GM21360 (cell line): ENCODE data around the gene KRTAP10-5.
"Not testable (repeated sequence)": the region's sequence is repeated elsewhere in the genome, so short reads cannot be mapped to it uniquely, and the experiment has no call there.

Source experiments
- ATAC-seq: cut with Tn5 transposase; IDR thresholded peaks from one replicate; pipeline ENCODE4 v1.9.1; 2021; ENCODE audit warnings: mild to moderate bottlenecking, moderate library complexity; ENCODE audit not compliant: unreplicated experiment

KRTAP10-5 gene, protein sequence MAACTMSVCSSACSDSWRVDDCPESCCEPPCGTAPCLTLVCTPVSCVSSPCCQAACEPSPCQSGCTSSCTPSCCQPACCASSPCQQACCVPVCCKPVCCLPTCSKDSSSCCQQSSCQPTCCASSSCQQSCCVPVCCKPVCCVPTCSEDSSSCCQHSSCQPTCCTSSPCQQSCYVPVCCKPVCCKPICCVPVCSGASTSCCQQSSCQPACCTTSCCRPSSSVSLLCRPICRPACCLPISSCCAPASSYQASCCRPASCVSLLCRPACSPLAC

DNA sequence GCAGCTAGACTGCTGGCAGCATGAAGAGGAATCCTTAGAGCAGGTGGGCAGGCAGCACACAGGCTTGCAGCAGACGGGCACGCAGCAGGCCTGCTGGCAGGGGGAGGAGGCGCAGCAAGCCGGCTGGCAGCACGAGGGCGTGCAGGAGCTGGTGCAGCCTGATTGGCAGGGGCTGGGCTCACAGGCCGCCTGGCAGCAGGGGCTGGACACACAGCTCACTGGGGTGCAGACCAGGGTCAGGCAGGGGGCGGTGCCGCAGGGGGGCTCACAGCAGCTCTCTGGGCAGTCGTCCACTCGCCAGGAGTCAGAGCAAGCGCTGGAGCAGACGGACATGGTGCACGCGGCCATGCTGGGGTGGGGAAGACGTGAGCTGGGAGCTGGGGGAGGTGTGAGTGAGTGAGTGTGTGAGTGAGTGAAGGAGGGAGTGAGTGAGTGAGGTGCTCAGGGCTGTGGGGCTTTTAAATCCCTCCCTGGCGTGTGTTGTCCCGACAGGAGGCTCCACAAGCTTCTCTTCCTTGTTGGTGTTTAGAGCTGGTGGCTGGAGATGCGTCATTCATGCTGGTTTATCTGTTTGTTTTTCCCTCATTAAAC, at the start of gene KRTAP10-5:
Gene KRTAP10-5, minus strand, starts transcription at position 374 of the 591 bp plus-strand sequence. Its CDS starts 26 bp downstream, at position 348.
- ATAC-seq = not testable (repeated sequence)

DNA sequence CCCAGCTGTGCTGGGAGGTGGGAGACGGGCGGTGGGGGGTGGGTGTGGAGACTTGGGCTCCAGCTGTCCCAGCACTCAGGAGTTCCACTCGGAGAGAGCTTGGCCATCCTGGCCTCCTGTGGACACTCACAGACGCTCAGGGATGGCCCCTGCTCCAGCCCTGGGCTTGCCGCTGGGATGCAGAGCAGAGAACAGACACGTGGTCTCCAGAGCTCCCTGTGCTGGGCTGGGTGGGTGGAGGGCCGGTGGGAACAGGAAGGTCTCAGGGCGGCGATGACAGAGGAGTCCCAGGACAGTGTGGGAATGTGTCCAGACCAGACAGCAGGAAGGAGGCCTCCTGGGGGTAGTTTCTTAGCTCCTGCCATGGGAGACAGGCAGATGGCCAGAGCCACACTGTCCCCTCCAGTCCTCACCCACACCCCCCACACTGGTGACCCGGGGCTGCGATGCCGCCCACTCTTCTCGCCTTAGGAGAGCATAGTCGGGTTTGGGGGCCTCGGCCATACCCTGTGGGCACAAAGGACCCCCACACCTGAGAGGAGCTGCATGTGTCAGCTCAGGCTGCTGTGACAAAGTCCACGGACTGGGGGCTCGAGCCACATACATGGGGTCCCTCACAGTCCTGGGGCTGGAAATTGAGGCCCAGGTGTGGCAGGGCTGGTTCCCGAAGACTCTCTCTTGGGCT, 48.4 kb upstream of the KRTAP10-5 start:
- ATAC-seq = no peak

DNA sequence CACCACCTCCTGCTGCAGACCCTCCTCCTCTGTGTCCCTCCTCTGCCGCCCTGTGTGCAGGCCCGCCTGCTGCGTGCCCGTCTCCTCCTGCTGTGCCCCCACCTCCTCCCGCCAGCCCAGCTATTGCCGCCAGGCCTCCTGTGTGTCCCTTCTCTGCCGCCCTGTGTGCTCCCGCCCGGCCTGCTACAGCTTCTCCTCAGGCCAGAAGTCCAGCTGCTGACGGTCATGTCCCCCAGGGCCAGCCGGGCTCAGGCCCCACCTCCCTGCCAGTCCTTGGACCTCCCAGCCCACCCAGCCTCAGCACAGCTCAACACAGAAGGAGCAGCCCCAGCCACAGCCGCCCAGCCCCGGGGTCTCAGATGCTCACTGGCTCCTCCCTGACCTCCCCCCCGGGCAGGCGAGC, 47.4 kb upstream of the KRTAP10-5 start:
- not testable (repeated sequence) for ATAC-seq

DNA sequence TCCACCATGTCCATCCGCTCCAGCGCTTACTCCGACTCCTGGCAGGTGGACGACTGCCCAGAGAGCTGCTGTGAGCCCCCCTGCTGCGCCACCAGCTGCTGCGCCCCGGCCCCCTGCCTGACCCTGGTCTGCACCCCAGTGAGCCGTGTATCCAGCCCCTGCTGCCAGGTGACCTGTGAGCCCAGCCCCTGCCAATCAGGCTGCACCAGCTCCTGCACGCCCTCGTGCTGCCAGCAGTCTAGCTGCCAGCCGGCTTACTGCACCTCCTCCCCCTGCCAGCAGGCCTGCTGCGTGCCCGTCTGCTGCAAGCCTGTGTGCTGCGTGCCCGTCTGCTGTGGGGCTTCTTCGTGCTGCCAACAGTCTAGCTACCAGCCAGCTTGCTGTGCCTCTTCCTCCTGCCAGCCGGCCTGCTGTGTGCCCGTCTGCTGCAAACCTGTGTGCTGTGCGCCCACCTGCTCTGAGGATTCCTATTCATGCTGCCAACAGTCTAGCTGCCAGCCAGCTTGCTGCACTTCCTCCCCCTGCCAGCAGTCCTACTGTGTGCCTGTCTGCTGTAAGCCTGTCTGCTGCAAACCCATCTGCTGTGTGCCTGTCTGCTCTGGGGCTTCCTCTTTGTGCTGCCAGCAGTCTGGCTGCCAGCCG, 46.9 kb upstream of the KRTAP10-5 start:
- ATAC-seq = not testable (repeated sequence)

DNA sequence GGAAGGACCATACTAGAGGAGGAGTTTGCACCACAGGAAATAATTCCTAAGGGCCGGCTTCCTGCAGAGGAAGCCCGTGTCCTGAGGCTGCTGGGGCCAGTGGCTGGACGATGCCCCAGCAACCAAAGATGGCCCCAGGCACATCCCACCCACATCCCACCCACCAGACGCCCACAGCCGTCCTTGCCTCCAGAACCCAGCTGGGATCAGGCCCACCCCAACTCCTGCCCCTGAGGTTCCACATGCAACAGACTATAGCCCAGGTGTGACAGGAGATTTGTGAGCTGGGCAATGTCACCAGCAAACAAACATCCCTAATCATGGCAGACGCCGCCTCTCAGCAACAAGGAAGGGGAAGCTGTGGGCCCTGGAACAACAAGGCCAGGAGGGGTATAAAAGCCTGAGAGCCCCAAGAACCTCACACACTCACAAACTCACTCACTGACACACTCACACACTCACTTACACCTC, 46.3 kb upstream of the KRTAP10-5 start, which contains the start of gene KRTAP10-9:
Gene KRTAP10-9, plus strand, starts transcription at position 421 of the 471 bp plus-strand sequence. CDS start 79 bp downstream, outside the sequence.
- no peak for ATAC-seq

DNA sequence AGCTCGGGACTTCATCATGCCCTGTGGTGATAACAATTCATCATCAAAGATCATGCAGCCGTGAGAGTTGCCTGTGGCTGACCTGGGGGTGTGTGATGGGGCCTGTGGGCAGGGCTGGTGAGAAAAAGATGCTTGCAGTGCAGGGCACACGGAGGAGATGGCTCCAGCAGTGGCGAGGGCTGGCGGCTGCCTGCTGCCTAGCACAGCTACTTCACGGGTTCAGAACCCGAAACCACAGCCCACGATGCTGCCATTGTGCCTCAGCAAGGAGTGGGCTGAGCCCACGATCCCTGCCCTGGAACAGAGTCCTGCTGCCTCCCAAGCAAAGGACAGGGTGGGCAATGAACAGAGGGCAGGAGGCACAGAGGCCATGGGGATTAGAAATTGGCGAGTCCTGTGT, 45.9 kb upstream of the KRTAP10-5 start:
- ATAC-seq = no peak

DNA sequence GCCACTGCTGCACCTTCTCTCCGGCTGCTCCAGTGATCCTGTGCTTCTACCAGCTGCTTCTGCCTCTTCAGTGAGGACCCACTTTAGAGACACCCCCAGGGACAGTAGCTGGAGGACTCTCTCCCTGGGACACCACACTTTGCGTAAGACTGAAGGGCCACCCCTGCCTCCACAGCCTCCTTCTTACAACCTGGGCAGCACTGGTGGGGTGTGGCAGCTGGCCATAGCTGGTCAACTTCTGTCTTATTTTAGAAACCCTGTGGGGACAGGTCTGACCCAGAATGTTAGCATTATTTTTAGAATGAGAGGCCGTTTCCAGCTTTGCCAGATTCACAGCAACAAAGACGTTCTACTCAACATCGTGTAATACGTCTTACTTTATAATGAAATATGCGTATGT, 45.4 kb upstream of the KRTAP10-5 start:
- no peak for ATAC-seq

DNA sequence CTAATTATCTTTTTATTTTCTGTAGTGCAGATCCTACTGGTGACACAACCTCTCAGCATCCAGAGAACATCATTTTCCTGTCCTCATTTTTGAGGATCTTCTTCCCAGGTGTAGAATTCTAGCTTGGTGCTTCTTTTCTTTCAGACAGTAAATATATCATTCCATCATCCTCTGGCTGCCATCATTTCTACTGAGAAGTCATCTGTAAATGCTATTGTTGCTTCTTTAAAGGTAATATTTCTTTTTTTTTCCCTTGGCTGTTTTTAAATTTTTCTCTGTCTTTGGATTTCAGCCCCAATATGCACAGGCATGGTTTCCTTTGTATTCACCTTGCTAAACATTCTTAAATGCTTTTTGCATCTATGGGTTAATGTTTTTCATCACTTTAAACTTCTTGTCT, 43.2 kb upstream of the KRTAP10-5 start:
- ATAC-seq = no peak

DNA sequence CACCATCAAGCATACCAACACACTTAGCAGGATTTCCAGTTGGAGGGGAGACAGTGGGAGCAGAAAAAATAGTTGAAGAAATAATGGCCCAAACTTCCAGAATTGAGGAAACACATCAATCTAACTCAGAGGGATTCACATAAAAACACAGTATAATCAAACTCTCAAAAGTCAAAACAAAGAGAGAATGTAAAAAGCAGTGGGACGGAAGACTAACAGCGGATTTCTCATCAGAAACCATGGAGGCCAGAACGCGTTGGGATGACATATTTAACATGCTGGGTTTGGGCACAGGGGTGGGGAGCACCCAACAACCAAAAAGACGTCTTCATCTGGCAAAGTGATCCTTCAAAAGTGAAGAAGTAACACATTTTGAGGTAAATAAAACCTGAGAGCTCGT, 39.5 kb upstream of the KRTAP10-5 start:
- ATAC-seq = no peak

DNA sequence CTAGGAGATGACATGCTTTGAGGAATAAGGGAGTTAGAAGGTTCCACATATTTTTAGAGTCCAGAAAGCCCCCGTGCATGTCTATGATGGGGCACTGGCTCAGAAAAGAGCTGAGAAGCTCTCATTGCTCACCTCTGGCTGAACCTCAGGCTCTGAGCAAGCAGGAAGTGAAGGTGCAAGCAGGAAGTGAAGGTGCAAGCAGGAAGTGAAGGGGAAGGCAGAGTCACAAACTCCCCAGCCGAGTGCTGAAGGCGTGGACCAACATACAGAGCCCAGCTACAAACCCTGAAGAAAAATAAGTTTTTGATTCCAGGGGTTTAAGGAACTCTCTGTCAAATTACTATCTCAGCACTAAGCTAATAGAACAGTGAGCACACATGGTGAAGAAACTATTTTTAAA, 38.5 kb upstream of the KRTAP10-5 start:
- no peak for ATAC-seq

DNA sequence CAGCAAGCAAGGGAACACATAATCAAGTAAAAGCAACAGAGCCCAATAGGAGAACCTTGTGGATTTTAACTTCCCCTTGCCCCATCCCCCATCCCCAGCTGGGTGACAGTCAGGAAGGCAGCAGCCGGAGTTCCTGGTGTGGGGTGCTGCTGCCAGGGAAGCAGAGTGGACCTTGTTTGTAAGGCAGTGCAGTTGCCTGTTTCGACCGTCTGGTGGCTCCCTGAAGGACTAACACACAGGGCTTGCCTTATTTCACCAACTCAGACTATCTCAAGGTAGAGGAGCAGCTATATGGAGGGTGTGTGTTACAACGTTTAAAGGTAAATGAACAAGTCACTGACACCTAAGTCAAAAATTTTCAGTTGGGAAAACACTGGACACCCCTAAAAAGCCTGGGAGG, 38.1 kb upstream of the KRTAP10-5 start:
- no peak for ATAC-seq

DNA sequence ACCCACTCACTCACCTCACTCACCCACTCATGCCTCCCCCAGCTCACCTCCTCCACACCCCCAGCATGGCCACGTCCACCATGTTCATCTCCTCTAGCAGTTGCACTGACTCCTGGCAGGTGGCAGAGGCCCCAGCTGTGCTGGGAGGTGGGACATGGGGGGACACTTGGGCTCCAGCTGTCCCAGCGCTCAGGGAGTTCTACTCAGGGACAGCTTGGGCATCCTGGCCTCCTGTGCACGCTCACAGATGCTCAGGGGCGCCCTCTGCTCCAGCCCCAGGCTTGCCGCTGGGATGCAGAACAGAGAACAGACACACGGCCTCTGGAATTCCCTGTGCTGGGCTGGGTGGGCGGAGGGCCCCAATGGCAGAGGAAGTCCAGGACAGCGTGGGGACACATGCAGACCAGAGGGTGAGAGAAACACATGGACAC, 36.7 kb upstream of the KRTAP10-5 start:
- ATAC-seq = no peak

DNA sequence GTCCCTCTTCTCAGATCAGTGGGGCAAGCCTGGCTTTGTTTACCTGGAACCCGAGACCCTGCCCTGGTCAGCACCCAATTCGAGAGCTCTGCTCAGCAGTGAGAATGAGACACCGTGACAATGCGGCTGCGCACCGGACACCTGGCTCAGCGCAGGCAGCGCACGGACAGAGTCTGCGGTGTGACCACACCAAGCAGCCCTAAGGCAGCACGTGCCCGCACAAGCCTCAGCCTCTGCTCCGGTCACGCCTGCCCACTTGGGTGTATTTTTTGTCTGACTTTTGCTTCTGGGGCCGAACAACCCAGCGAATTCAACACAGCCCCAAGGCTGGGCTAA, 36.2 kb upstream of the KRTAP10-5 start:
- no peak for ATAC-seq

DNA sequence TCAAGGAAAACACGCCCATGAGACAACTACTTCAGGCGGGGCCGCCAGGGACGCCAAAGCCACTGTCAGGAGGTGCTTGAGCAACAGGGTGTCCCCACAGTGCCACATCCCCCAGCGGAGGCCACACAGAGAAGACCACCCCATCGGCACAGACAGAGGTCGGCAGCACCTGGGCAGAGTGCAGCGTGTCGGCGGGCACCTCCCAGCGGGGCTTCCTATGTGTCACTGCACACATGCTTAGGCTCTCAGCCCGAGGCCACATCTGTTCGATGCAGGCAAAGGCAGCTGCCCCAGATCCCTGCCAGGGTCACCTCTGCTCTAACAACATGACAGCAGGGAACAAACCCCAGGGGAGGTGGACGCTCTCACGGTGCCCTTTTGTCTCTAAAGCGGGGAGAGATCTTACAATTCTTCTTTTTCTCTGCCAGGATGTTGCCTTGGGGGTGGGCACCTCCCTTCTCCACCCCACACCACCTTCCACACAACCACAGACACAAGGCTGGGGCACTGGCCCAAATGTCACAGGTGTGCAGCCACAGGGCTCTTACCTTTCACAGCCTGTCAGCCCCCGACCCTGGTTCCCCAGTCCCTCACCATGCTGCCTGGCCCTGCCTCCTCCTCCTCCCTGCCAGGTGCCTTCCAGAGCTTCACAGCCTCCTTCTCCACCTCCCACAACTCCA, 35.6 kb upstream of the KRTAP10-5 start:
- ATAC-seq = no peak

DNA sequence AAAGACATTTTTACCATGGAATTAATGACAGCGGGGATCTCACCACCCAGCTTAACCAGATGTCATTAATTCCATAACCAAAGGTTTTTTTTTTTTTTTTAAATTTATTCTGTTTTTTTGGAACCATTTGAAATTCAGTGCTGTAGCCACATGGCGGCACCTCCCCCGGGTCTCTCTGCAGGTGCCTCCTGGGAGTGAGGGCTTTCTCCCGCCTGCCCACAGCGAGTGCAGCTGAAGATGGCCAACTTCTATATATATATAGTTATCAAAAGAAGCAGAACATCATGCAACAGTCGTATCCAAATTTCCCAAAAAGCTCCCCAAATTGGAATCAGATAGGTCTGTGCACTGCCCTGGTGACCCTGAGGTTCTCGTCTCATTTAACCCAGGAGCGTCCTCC, 35.1 kb upstream of the KRTAP10-5 start:
- no peak for ATAC-seq

DNA sequence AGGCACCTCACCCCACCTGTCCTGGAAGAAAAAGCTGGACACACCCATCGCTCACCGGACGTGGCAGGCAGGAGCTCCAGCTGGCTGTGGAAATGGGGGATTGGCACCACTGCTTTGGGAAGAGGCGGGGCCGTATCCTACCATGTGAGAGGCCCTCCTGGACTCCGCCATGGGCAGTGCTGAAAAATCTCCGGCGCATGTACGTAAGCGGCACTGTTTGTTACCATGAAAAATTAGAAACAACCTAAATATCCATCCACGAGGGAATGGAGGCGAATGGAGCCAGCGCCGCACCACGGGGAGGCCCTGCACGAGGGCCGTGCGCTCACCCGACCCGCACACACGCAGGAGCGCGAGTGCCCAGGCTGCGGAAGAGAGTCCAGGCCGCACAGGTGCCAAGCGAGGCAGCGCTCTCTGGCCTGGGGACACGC, 34.6 kb upstream of the KRTAP10-5 start:
- ATAC-seq = no peak

DNA sequence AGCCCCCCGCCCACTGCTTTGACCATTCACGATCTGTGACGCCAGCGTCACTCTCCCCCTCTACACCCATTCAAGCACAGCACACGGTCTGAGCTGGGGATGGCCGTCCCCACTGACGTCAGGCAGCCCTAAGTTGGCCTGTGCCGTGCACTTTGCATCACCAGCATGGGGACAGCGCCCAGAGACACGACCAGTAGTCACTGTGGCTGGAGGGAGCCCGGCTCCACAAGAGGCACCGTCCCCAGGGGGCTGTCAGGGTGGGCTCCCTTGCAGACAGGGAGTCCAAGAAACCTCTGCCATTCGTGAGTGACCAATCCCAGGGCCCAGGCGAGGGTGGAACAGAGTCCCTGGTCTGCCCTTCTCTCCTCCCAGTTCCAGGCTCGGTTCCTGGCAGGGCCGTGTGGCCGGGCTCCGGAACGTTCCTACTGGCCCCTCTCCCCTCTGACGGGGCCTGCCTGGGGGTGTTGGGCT, 33.8 kb upstream of the KRTAP10-5 start:
- ATAC-seq = no peak

DNA sequence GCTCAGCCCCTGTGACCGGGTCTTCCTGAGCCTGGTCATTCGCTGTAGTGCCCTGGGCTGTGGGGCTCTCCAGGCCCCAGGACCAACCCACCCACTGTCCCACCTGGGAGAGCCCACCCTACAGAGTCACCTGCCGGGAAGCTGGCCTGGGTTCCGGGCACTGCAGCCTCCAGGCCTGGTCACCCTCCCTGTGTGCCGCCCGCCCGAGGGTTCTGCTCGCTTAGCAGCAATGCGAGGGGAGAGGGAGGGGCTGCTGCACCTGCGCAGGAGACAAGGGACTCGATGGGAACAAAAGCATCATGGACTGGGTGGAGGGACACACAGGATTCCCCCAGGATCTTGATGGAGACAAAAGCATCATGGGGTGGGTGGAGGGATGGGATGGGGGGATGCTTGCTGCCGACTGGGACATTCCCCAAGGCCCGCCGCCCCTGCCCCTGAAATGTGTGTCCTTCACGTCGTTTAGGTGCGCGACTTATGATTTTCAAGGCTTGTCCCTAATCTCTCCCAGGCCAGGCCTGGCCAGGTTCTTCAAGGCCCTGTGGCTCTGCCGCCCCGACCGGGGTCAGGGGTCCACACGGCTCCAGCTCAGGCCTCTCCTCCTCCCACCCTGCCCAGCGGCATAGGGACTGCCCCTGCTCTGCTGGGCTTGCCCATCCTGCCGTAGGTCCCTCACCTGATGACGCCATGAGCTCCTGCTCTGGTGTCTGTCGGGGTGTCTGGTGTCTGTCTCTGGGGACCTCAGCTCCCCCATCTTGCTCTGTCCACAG, 33.2 kb upstream of the KRTAP10-5 start:
- ATAC-seq = no peak

DNA sequence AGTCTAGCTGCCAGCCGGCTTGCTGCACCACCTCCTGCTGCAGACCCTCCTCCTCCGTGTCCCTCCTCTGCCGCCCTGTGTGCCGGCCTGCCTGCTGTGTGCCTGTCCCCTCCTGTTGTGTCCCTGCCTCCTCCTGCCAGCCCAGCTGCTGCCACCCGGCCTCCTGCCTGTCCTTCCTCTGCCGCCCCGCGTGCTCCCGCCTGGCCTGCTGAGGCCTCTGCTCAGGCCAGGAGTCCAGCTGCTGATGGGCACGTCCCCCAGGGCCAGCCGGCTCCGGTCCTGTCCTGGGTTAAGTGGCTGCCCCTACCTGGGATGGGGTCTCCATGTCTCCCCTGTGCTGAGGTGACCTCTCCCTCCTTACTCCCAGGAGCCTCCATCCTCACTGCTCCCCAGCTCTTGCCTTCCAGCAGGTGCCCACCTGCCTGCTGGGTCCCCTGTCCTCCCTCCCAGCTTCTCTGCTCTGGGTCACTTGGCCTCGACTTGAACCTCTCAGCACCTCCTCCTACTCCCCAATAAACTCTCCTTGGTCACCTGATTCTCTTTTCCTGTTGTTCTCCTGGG, 32.3 kb upstream of the KRTAP10-5 start:
- ATAC-seq = no peak

DNA sequence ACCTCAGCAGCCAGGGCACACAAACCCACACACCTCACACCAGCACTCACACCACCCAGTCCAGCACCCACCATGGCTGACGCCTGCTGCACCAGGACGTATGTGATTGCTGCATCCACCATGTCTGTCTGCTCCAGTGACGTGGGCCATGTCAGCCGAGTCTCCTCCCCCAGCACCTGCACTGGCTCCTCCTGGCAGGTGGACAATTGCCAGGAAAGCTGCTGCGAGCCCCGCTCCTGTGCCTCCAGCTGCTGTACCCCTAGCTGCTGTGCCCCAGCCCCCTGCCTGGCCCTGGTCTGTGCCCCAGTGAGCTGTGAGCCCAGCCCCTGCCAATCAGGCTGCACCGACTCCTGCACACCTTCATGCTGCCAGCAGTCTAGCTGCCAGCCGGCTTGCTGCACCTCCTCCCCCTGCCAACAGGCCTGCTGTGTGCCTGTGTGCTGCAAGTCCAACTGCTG, 31.7 kb upstream of the KRTAP10-5 start, which contains the start of gene KRTAP10-8:
Gene KRTAP10-8, plus strand, starts transcription at position 51 of the 458 bp plus-strand sequence. Its CDS starts 22 bp downstream, at position 73.
- ATAC-seq = no peak
